ENCODE measurements around the gene QPRT. TPM values are rescaled to one million over a fixed set of nuclear protein-coding genes. Genes with fewer than 3 reads are reported as not detected.

Gene QPRT
- total and polyA plus RNA-seq, 2 of the 8 experiments (the other 6 are each of a cell fraction or from before 2014, with no cell fraction given): 89.0 to 102 TPM

- H2BK120ac ChIP-seq (replicated peaks; ENCODE audit: low read depth, low read length): no peak overlapping the region
- peaks cover 0 to 87% of the 10 kb centered on the region in 2 experiments; a peak in 3 of 4 replicates for H3K79me2 ChIP-seq (ENCODE audit: control insufficient read depth in 1 of 2, insufficient read depth in 2 of 2, low read length in 2 of 2)
- H3K23ac ChIP-seq (ENCODE audit: insufficient read length): no peak overlapping the region
- peaks cover 0 to 10% (median 4%) of the 10 kb centered on the region in 4 experiments; a peak in 5 of 7 replicates for H3K4me1 ChIP-seq (replicated peaks in 1 of 4; ENCODE audit: control insufficient read depth in 3 of 4, insufficient read depth in 4 of 4, low read length in 3 of 4)
- H2AK5ac ChIP-seq (ENCODE audit: low read depth, low read length): no peak overlapping the region
- POLR2A ChIA-PET (ENCODE audit: partially characterized antibody): interaction anchor here (0.6 to 26.3 kb wide), 8 partner anchors 13 to 73 kb away, joined by 3 to 490 read pairs (median 4); partner anchors contain the start of genes KIF22 and QPRT
- 33% methylated on average over 4 of the region's 4 CpGs; no CpG with 5 or more reads in 1 of the 2 experiments for WGBS, 2 experiments (ENCODE audit: extremely low coverage in 1 of 2, insufficient coverage in 1 of 2, insufficient read length in 1 of 2, insufficient replicate concordance in 2 of 2, low coverage in 1 of 2, low lambda C conversion rate in 2 of 2, missing lambda C conversion rate in 1 of 2)
- no peak overlapping the region for H3K56ac ChIP-seq (replicated peaks; ENCODE audit: insufficient read length, low read depth, low read length)
- H4K91ac ChIP-seq (replicated peaks; ENCODE audit: insufficient read length, low read length): no peak overlapping the region
- no peak overlapping the region for H3K9ac ChIP-seq (replicated peaks in 1 of 4; ENCODE audit: extremely low read depth in 1 of 4, low read depth in 3 of 4, low read length in 3 of 4)
- no peak overlapping the region; the same call in 1 of the 2 replicates for H3K27ac ChIP-seq (ENCODE audit: low read depth, low read length)
- H2AFZ ChIP-seq (ENCODE audit: low read length): no peak overlapping the region
- H3K79me1 ChIP-seq (ENCODE audit: low read depth, low read length): peaks cover 2% of the 10 kb centered on the region; the same call in 1 of the 2 replicates
- H3K4me2 ChIP-seq (ENCODE audit: insufficient read depth in 1 of 2, low read depth in 2 of 2, low read length in 2 of 2): peak overlapping the region; percentile 31 to 50; a peak in 2 of 4 replicates
- TF ChIP-seq POLR2A (IDR thresholded peaks at IDR 0.05; ENCODE audit: control extremely low read depth in 1 of 2, low read depth in 2 of 2, low read length in 2 of 2): peak; percentile 35 to 47; a peak in 2 of 3 replicates
- no peak for TF ChIP-seq BCL11A (IDR thresholded peaks at IDR 0.05; ENCODE audit: low read depth in 2 of 2, low read length in 2 of 2)
- TF ChIP-seq JUND (IDR thresholded peaks at IDR 0.05; ENCODE audit: low read length): no peak
- TF ChIP-seq POU5F1 (IDR thresholded peaks at IDR 0.05; ENCODE audit: low read depth, low read length): 0 out of 2 replicates have a peak, but pooled peaks have one; percentile 1
- TF ChIP-seq MAX (IDR thresholded peaks at IDR 0.05): peak; percentile 40; the same call in 1 of the 2 replicates
- TF ChIP-seq SP1 (IDR thresholded peaks at IDR 0.05; ENCODE audit: low read depth, low read length): peak; percentile 48; the same call in 1 of the 2 replicates
- no peak for TF ChIP-seq TAF1 (IDR thresholded peaks at IDR 0.05; ENCODE audit: low read depth, low read length)
- peak; percentile 36; the same call in 1 of the 2 replicates for TF ChIP-seq POLR2AphosphoS5 (IDR thresholded peaks at IDR 0.05; ENCODE audit: low read depth, low read length)
- H3K18ac ChIP-seq (ENCODE audit: extremely low read depth, low read length): no peak overlapping the region; the same call in 1 of the 2 replicates
- H3K4ac ChIP-seq (replicated peaks; ENCODE audit: insufficient read length, low read depth, low read length): no peak overlapping the region
- H3K14ac ChIP-seq (ENCODE audit: insufficient read length): no peak overlapping the region
- DNase-seq (ENCODE audit: low read depth in 1 of 2, low spot score in 2 of 2) (no peak), FAIRE-seq (no peak)
- no peaks in the 10 kb centered on the region for H3K9me3 ChIP-seq (ENCODE audit: insufficient read depth in 2 of 2, low read depth in 1 of 2, low read length in 1 of 2)
- no peak overlapping the region for H4K8ac ChIP-seq (ENCODE audit: extremely low read depth, insufficient read depth, low read length)
- H3K36me3 ChIP-seq (ENCODE audit: control insufficient read depth in 2 of 4, insufficient read depth in 4 of 4, low read length in 3 of 4): peaks cover 0 to 47% (median 16%) of the 10 kb centered on the region in 4 experiments; a peak in 4 of 8 replicates
- peak overlapping the region in 1 of 4 experiments; percentile 16; a peak in 1 of 8 replicates for H3K4me3 ChIP-seq (ENCODE audit: extremely low read depth in 1 of 4, insufficient read depth in 2 of 4, low read depth in 3 of 4, low read length in 4 of 4)
- no peak overlapping the region for H4K5ac ChIP-seq (ENCODE audit: insufficient read length, low read depth, low read length)
- no peaks in the 10 kb centered on the region for H3K23me2 ChIP-seq (ENCODE audit: low read depth, low read length)
- H2BK5ac ChIP-seq (ENCODE audit: low read depth, low read length): no peak overlapping the region
- no peak overlapping the region for H2BK12ac ChIP-seq (ENCODE audit: low read depth, low read length)
- CTCF ChIA-PET (ENCODE audit: partially characterized antibody): interaction anchor here (0.6 to 12.2 kb wide), 3 partner anchors 12 to 98 kb away, joined by 3 to 138 read pairs (median 19); no protein-coding TSS in a partner anchor
- H2BK15ac ChIP-seq (ENCODE audit: low read length): no peak overlapping the region
- peaks cover 2% of the 10 kb centered on the region in 2 experiments for H4K20me1 ChIP-seq (replicated peaks in 1 of 2; ENCODE audit: control insufficient read depth in 1 of 2, insufficient read depth in 2 of 2, low read length in 2 of 2)
- no peaks in the 10 kb centered on the region for H3K27me3 ChIP-seq (replicated peaks in 1 of 4; ENCODE audit: control insufficient read depth in 3 of 4, extremely low read depth in 1 of 4, insufficient read depth in 3 of 4, low read length in 3 of 4)
- no peak overlapping the region for H2BK20ac ChIP-seq (ENCODE audit: low read length)
Measured at GRCh38 chr16:29719063-29719462, 40.1 kb downstream of the QPRT start.
